Activated B cell treated with CpG ODN at 0.5 μM for 24 hours (primary cell): ENCODE measurements around the gene PCDHGA12. TPM values are rescaled to one million over a fixed set of nuclear protein-coding genes. Genes with fewer than 3 reads are reported as not detected.

Source experiments
- ATAC-seq: fragments of 200-7000 bp; cut with Tn5 transposase; one replicate; pipeline ENCODE4 v1.10.0; 2021; ENCODE audit warnings: low read depth, mild to moderate bottlenecking, moderate library complexity
- CTCF ChIA-PET: fragments of 350-600 bp; sonication (Branson Sonifier 250); formaldehyde crosslinking; loops from one replicate; lab custom pipeline; 2021; ENCODE audit warnings: antibody characterized with exemption; lab: Charles Lee
- POLR2A ChIA-PET: fragments of 350-600 bp; sonication (Branson Sonifier 250); formaldehyde crosslinking; loops from one replicate; lab custom pipeline; 2021; ENCODE audit warnings: antibody characterized with exemption; lab: Charles Lee
- DNase-seq: peaks from one replicate; pipeline ENCODE4 v3.0.0; 2022
- H3K27ac Mint-ChIP-seq: one replicate; pipeline ENCODE4 v1.8.0; 2020; ENCODE audit warnings: mixed read lengths
- H3K27me3 Mint-ChIP-seq: one replicate; pipeline ENCODE4 v1.8.0; 2021; ENCODE audit warnings: mixed read lengths
- H3K36me3 Mint-ChIP-seq: one replicate; pipeline ENCODE4 v1.8.0; 2021; ENCODE audit warnings: low read depth, mixed read lengths
- H3K4me1 Mint-ChIP-seq: one replicate; pipeline ENCODE4 v1.8.0; 2021; ENCODE audit warnings: mixed read lengths
- H3K4me3 Mint-ChIP-seq: one replicate; pipeline ENCODE4 v1.8.0; 2020; ENCODE audit warnings: mild to moderate bottlenecking, mixed read lengths
- H3K9me3 Mint-ChIP-seq: one replicate; pipeline ENCODE4 v1.8.0; 2020; ENCODE audit warnings: mixed read lengths
- intact Hi-C: fragments of 100-400 bp; cut with micrococcal nuclease; formaldehyde crosslinking; loops from one replicate; pipeline ENCODE4 v1.15.1; 2024
- total RNA-seq: library from RNA; stranded (reverse); gene quantifications from 2 replicates; pipeline ENCODE4 v1.2.3, GENCODE V29; 2022
- TF ChIP-seq, protein P1 (sequence below): fragments of 200-600 bp; IDR thresholded peaks from one replicate; pipeline ENCODE4 v1.8.0; 2022; ENCODE audit warnings: antibody characterized with exemption, mild to moderate bottlenecking

Gene PCDHGA12
- total RNA-seq, 1 donor from 2014 or later: 1.6 TPM

DNA sequence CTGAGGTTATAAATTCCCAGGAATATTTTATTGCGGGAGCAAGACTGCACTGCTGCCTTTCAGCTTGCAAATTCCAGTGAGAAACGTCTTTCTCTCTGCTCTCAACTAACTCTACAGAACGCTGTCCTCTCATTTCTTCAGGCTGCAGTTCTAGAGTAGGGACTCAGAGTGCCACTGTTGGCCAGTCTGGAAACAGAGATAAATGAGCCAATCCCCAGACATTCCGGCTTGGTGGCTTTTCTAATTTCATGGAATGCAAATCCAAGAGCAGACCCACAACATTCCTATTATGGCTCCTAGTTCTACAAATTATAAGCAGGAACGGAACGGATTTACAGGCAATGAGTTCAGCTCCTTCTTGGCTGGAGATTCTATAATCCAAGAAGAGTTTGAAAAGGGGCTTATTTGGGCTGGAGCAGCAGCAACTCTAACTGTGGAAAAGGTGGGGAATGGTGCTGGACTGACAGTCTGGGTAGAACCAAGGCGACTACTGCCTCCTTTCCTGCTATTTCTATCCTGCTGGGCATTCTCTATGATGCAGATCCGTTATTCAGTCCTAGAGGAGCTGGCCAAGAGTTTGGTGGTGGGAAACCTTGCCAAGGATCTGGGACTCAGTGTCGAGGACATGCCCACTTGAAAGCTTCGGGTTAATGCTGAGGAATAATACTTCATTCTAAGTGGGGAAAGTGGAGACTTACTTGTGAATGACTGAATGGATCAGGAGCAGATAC lies 9.3 kb downstream of the PCDHGA12 start:
- Mint-ChIP-seq H3K27ac (no peak overlapping the region), H3K9me3 (no peaks in the 10 kb centered on the region), H3K4me1 (peaks cover 4% of the 10 kb centered on the region), H3K4me3 (no peak overlapping the region), H3K36me3 (no peaks in the 10 kb centered on the region), H3K27me3 (no peaks in the 10 kb centered on the region)
- ChIA-PET POLR2A (no interaction called here), CTCF (interaction anchor here (0.7 kb wide), 1 partner anchor 85 kb away, joined by 3 read pairs; no protein-coding TSS in a partner anchor)
- TF ChIP-seq, protein P1, sequence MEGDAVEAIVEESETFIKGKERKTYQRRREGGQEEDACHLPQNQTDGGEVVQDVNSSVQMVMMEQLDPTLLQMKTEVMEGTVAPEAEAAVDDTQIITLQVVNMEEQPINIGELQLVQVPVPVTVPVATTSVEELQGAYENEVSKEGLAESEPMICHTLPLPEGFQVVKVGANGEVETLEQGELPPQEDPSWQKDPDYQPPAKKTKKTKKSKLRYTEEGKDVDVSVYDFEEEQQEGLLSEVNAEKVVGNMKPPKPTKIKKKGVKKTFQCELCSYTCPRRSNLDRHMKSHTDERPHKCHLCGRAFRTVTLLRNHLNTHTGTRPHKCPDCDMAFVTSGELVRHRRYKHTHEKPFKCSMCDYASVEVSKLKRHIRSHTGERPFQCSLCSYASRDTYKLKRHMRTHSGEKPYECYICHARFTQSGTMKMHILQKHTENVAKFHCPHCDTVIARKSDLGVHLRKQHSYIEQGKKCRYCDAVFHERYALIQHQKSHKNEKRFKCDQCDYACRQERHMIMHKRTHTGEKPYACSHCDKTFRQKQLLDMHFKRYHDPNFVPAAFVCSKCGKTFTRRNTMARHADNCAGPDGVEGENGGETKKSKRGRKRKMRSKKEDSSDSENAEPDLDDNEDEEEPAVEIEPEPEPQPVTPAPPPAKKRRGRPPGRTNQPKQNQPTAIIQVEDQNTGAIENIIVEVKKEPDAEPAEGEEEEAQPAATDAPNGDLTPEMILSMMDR: no peak
- DNase-seq: no peak
- intact Hi-C loops: no loop called here
- ATAC-seq: no peak

DNA sequence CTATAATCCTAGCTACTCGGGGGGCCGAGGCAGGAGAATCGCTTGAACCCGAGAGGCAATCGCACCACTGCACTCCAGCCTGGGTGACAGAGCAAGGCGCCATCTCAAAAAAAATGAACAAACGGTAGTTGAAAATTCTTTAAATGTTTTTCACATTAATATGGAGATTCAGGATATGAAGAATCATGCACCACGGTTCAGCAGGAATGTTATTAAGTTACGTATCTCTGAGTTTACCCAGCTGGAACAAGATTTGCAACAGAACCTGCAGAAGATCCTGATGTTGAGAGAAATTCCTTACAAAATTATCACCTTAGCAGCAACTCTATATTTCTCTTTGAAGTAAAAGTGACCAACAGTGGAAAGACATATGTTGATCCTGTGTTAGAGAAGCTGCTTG lies 10.0 kb downstream of the PCDHGA12 start:
- DNase-seq (no peak), ATAC-seq (no peak)
- TF ChIP-seq, protein P1: no peak
- Mint-ChIP-seq H3K4me3 (no peak overlapping the region), H3K27me3 (no peaks in the 10 kb centered on the region), H3K4me1 (peaks cover 4% of the 10 kb centered on the region), H3K36me3 (no peaks in the 10 kb centered on the region), H3K27ac (no peak overlapping the region), H3K9me3 (no peaks in the 10 kb centered on the region)
- ChIA-PET CTCF (interaction anchor here (0.7 kb wide), 1 partner anchor 84 kb away, joined by 3 read pairs; no protein-coding TSS in a partner anchor), POLR2A (no interaction called here)
- intact Hi-C loops: no loop called here

DNA sequence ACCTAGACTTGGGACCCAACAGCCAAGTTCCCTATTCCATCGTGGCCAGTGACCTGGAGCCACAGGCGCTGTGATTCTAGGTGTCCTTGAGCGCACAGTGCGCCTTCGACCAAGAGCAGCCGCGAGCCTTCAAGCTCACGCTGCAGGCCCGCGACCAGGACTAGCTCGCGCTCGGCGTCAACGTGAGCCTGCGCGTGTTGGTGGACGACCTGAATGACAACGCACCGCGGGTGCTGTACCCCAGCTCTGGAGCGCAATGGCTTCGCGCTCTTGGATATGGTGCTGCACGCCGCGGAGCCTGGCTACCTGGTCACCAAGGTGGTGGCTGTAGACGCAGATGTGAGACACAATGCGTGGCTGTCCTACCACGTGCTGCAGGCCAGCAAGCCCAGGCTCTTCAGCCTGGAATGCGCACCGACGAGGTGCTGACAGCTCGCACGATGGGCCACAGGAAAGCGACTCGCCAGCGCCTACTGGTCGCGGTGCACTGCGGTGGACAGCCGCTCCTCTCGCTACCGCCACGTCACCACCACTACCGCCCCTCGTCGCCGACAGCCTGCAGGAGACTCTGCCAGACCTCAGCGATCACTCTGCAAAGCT lies 11.4 kb downstream of the PCDHGA12 start:
- Mint-ChIP-seq H3K27me3 (peaks cover 1% of the 10 kb centered on the region), H3K9me3 (no peaks in the 10 kb centered on the region), H3K27ac (no peak overlapping the region), H3K4me3 (no peak overlapping the region), H3K4me1 (peaks cover 4% of the 10 kb centered on the region), H3K36me3 (no peaks in the 10 kb centered on the region)
- ChIA-PET CTCF (no interaction called here), POLR2A (no interaction called here)
- TF ChIP-seq, protein P1: no peak
- intact Hi-C loops: no loop called here
- DNase-seq: no peak
- ATAC-seq: no peak

DNA sequence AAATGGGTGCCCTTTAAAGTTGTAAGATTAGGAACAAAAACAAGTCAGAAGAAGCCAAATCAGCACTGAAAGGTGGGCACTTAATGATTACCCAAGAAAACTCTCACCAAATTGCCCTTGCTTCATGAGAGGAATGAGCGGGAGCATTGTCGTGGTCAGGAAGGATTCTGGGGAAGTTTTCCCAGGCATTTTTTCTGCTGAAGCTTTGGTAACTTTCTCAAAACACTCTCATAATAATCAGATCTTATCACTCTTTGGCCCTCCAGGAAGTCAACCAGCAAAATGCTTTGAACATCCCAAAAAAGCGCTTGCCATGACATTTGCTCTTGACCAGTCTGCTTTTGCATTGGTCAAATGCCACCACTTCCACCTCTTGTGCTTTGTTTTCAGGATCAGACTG lies 35.0 kb downstream of the PCDHGA12 start:
- no peaks in the 10 kb centered on the region for H3K4me1 Mint-ChIP-seq
- no peak overlapping the region for H3K27ac Mint-ChIP-seq
- ATAC-seq (no peak), DNase-seq (no peak)
- ChIA-PET CTCF (interaction anchor here (0.9 to 1.1 kb wide), 2 partner anchors 10 to 13 kb away, joined by 4 read pairs; partner anchors contain the start of gene PCDHGC3), POLR2A (no interaction called here)
- H3K27me3 Mint-ChIP-seq: peaks cover 3% of the 10 kb centered on the region
- H3K36me3 Mint-ChIP-seq: no peaks in the 10 kb centered on the region
- H3K4me3 Mint-ChIP-seq: no peak overlapping the region
- H3K9me3 Mint-ChIP-seq: peaks cover 2% of the 10 kb centered on the region
- TF ChIP-seq, protein P1: no peak
- intact Hi-C loops: no loop called here

DNA sequence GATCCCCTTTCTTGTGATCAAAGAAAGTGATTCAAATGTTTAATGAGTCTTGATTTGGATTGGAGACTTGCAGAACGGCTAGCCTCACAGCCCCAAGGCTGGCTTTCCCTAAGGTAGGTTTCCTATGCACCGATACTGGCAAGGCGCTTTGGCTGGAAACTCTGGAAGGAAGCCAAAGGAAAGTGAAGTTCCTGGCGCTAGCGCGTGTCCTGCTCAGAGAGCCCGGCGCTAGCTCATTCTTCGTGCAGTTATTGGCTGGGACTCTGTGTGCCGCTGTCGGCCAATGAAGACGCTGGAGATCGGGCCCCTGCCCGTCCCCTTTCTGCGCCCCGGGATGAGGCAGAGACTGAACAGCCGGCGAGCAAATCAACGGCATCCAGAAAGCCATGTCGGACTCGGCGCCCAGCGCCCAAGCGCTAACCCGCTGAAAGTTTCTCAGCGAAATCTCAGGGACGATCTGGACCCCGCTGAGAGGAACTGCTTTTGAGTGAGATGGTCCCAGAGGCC lies 45.4 kb downstream of the PCDHGA12 start, which contains the start of gene PCDHGC3:
PCDHGC3 (plus strand) TSS at position 342 of the 507 bp plus-strand sequence; CDS start at position 493, 151 bp downstream.
- ATAC-seq (peak; percentile 96), DNase-seq (no peak)
- peak within 1 kb of the TSS; percentile 93 for H3K4me3 Mint-ChIP-seq
- ChIA-PET POLR2A (interaction anchor here (1.1 to 1.2 kb wide), 3 partner anchors 10 to 88 kb away, joined by 3 to 5 read pairs (median 4); no protein-coding TSS in a partner anchor), CTCF (interaction anchor here (0.6 to 4.6 kb wide), 15 partner anchors 10 to 89 kb away, joined by 3 to 59 read pairs (median 5); partner anchors contain the start of genes PCDHGA10, PCDHGA12 and PCDHGB6)
- no peaks in the 10 kb centered on the region for H3K9me3 Mint-ChIP-seq
- intact Hi-C loops: loop anchor here (1.0 to 2.0 kb wide), 6 partner anchors 9 to 83 kb away; partner anchors contain the start of gene PCDHGA12
- H3K36me3 Mint-ChIP-seq: peaks cover 2% of the 10 kb centered on the region
- H3K4me1 Mint-ChIP-seq: peaks cover 28% of the 10 kb centered on the region
- peak within 1 kb of the TSS; percentile 32 for H3K27ac Mint-ChIP-seq
- TF ChIP-seq, protein P1: no peak
- H3K27me3 Mint-ChIP-seq: peaks cover 32% of the 10 kb centered on the region
